HG03469 (cell line): ENCODE measurements around the gene PA2G4.

ENCODE experiments used
- ATAC-seq: cut with Tn5 transposase; IDR thresholded peaks from one replicate; pipeline ENCODE4 v1.9.1; 2021; ENCODE audit warnings: mild to moderate bottlenecking, moderate library complexity, moderate number of reproducible peaks; ENCODE audit not compliant: unreplicated experiment

PA2G4 gene

GRCh38 chr12:56122637-56123036 is 18.3 kb downstream of the PA2G4 start:
- no peak for ATAC-seq

GRCh38 chr12:56124133-56124532 is 19.8 kb downstream of the PA2G4 start:
- no peak for ATAC-seq

- ATAC-seq, result no peak
Measured at GRCh38 chr12:56126732-56127239, 22.4 kb downstream of the PA2G4 start.

GRCh38 chr12:56127485-56127887 is 23.1 kb downstream of the PA2G4 start:
- ATAC-seq, result no peak

GRCh38 chr12:56127888-56128669 is 23.7 kb downstream of the PA2G4 start, which contains the start of gene ESYT1:
ESYT1 (plus strand) TSS chr12:56128267; CDS start chr12:56128320, 53 bp downstream.
- ATAC-seq, result peak; percentile 83

- no peak for ATAC-seq
Measured at GRCh38 chr12:56128670-56129205, 24.4 kb downstream of the PA2G4 start.

GRCh38 chr12:56129206-56129941 is 25.0 kb downstream of the PA2G4 start:
- no peak for ATAC-seq

GRCh38 chr12:56129942-56130495 is 25.7 kb downstream of the PA2G4 start:
- no peak for ATAC-seq

- no peak for ATAC-seq
Measured at GRCh38 chr12:56130876-56131275, 26.5 kb downstream of the PA2G4 start.

GRCh38 chr12:56134897-56135296 is 30.5 kb downstream of the PA2G4 start:
- no peak for ATAC-seq

GRCh38 chr12:56137853-56138571 is 33.7 kb downstream of the PA2G4 start:
- no peak for ATAC-seq

- ATAC-seq, result no peak
Measured at GRCh38 chr12:56141946-56142784, 37.8 kb downstream of the PA2G4 start.

GRCh38 chr12:56143217-56143616 is 38.9 kb downstream of the PA2G4 start:
- no peak for ATAC-seq

GRCh38 chr12:56143870-56144269 is 39.5 kb downstream of the PA2G4 start:
- no peak for ATAC-seq

- ATAC-seq, result no peak
Measured at GRCh38 chr12:56145217-56145616, 40.9 kb downstream of the PA2G4 start.

- ATAC-seq, result no peak
Measured at GRCh38 chr12:56146492-56147460, 42.4 kb downstream of the PA2G4 start.

GRCh38 chr12:56150563-56150962 is 46.2 kb downstream of the PA2G4 start:
- ATAC-seq, result no peak

- no peak for ATAC-seq
Measured at GRCh38 chr12:56151672-56152131, 47.3 kb downstream of the PA2G4 start.
